Measurements from ENCODE around the gene FOXL1. TPM values are rescaled to one million over a fixed set of nuclear protein-coding genes. Genes with fewer than 3 reads are reported as not detected.

FOXL1 gene
- total RNA-seq, 1 experiment from 2014 or later = 9.3 TPM

DNA sequence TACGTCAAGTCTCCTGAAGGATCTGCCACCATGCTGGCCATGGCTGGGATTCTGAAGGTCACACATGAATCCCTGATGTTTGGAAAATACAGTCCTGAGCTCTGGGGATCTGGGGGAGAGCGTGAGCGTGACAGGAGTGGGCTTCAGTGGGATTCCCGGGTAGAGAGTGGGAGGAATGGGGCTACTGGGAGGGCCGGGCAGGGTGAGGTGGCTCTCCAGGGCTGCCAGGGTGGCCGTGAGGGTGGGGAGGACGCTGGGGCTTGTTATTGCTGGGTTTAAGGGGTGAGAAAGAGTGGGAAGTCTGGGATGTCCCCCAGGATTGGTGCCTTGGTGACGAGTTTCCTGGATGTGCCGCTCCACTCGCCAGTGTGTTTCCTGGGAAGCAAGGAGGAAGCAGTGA, 31.3 kb downstream of the FOXL1 start:
- no TSS peak for BruUV-seq (replicated peaks)
- CTCF ChIA-PET = no interaction called here

DNA sequence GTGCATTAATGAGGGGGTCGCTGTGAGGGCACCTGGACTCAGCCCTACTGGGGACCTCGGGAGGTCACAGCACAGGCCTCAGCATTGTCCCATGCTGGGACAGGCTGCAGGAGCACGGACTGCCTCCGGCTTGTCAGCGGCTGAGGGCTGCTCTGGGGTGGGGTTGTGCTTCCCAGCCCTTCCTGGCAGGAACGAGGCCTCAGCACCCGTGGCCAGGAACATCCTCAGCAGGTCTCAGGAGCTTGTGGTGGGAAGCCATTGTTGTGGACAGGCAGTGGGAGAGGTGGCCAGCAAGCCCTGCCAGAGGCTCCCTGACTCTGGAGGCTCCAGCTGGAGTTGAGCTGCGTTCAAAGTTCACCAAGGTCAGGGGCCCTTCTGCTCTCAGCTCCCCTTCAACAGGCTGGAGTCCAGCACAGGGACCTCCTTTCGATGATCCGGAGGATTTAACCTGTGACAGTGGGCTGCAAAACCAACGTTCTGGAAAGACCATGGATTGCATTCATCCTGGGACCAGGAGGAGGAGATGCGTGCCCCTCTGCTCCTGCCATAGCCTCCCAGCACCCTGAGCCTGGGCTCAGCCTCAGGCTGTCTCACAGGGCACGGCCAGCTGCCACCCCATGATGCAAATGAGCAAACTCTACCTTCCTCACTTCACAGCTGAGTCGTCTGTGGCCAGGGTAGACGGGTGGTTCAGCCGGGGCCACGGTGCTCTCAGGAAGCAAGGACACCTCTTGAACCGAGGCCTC, 32.6 kb downstream of the FOXL1 start:
- Histone ChIP-seq H3K27ac (ENCODE audit: low read length) (no peak overlapping the region), H3K27me3 (ENCODE audit: control insufficient read depth, insufficient read depth, low read length) (no peaks in the 10 kb centered on the region), H3K36me3 (ENCODE audit: control insufficient read depth, insufficient read depth, low read length) (no peaks in the 10 kb centered on the region), H3K4me1 (ENCODE audit: control insufficient read depth, insufficient read depth, low read length) (no peaks in the 10 kb centered on the region; the same call in 1 of the 2 replicates), H3K9me3 (ENCODE audit: control insufficient read depth, insufficient read depth, low read depth, low read length) (no peaks in the 10 kb centered on the region), H3K4me3 (ENCODE audit: low read depth in 2 of 2, low read length in 2 of 2) (no peak overlapping the region)
- BruUV-seq (replicated peaks) = no TSS peak
- ATAC-seq = no peak
- in situ Hi-C loops (cut with HindIII; ENCODE audit: low pct_unique_long_range_greater_than_20kb, low sequenced_read_pairs) = no loop called here
- intact Hi-C loops (cut with micrococcal nuclease; ENCODE audit: unreplicated experiment) = no loop called here
- TF ChIP-seq SIN3A (IDR thresholded peaks at IDR 0.05; ENCODE audit: borderline replicate concordance, insufficient read depth, low read depth, low read length) (no peak), POLR2AphosphoS5 (IDR thresholded peaks at IDR 0.05; ENCODE audit: low read depth, low read length) (no peak), TCF7L2 (IDR thresholded peaks at IDR 0.05; ENCODE audit: low read depth, low read length) (no peak)
- TF ChIP-seq, protein P1, sequence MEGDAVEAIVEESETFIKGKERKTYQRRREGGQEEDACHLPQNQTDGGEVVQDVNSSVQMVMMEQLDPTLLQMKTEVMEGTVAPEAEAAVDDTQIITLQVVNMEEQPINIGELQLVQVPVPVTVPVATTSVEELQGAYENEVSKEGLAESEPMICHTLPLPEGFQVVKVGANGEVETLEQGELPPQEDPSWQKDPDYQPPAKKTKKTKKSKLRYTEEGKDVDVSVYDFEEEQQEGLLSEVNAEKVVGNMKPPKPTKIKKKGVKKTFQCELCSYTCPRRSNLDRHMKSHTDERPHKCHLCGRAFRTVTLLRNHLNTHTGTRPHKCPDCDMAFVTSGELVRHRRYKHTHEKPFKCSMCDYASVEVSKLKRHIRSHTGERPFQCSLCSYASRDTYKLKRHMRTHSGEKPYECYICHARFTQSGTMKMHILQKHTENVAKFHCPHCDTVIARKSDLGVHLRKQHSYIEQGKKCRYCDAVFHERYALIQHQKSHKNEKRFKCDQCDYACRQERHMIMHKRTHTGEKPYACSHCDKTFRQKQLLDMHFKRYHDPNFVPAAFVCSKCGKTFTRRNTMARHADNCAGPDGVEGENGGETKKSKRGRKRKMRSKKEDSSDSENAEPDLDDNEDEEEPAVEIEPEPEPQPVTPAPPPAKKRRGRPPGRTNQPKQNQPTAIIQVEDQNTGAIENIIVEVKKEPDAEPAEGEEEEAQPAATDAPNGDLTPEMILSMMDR (IDR thresholded peaks at IDR 0.05) = no peak
- TF ChIP-seq, protein P2, sequence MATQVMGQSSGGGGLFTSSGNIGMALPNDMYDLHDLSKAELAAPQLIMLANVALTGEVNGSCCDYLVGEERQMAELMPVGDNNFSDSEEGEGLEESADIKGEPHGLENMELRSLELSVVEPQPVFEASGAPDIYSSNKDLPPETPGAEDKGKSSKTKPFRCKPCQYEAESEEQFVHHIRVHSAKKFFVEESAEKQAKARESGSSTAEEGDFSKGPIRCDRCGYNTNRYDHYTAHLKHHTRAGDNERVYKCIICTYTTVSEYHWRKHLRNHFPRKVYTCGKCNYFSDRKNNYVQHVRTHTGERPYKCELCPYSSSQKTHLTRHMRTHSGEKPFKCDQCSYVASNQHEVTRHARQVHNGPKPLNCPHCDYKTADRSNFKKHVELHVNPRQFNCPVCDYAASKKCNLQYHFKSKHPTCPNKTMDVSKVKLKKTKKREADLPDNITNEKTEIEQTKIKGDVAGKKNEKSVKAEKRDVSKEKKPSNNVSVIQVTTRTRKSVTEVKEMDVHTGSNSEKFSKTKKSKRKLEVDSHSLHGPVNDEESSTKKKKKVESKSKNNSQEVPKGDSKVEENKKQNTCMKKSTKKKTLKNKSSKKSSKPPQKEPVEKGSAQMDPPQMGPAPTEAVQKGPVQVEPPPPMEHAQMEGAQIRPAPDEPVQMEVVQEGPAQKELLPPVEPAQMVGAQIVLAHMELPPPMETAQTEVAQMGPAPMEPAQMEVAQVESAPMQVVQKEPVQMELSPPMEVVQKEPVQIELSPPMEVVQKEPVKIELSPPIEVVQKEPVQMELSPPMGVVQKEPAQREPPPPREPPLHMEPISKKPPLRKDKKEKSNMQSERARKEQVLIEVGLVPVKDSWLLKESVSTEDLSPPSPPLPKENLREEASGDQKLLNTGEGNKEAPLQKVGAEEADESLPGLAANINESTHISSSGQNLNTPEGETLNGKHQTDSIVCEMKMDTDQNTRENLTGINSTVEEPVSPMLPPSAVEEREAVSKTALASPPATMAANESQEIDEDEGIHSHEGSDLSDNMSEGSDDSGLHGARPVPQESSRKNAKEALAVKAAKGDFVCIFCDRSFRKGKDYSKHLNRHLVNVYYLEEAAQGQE (IDR thresholded peaks at IDR 0.05; ENCODE audit: insufficient read depth in 1 of 2, low read depth in 2 of 2, low read length in 1 of 2) = no peak
- CTCF ChIA-PET = no interaction called here
- POLR2A ChIA-PET = no interaction called here
- no peak for DNase-seq (ENCODE audit: low read depth, low spot score)

More for the DNA sequence above, 31.3 kb downstream of the FOXL1 start:
- H3K27me3 ChIP-seq (ENCODE audit: control insufficient read depth, insufficient read depth, low read length) = no peaks in the 10 kb centered on the region
- no peak overlapping the region for H3K4me3 ChIP-seq (ENCODE audit: low read depth in 2 of 2, low read length in 2 of 2)
- no peaks in the 10 kb centered on the region for H3K36me3 ChIP-seq (ENCODE audit: control insufficient read depth, insufficient read depth, low read length)
- POLR2A ChIA-PET = no interaction called here
- ATAC-seq (no peak), DNase-seq (ENCODE audit: low read depth, low spot score) (no peak)
- intact Hi-C loops (cut with micrococcal nuclease; ENCODE audit: unreplicated experiment) = no loop called here
- no peak for TF ChIP-seq TCF7L2 (IDR thresholded peaks at IDR 0.05; ENCODE audit: low read depth, low read length)
- no peak for TF ChIP-seq SIN3A (IDR thresholded peaks at IDR 0.05; ENCODE audit: borderline replicate concordance, insufficient read depth, low read depth, low read length)
- TF ChIP-seq POLR2AphosphoS5 (IDR thresholded peaks at IDR 0.05; ENCODE audit: low read depth, low read length) = no peak
- TF ChIP-seq, protein P1 (IDR thresholded peaks at IDR 0.05) = no peak
- no peaks in the 10 kb centered on the region; the same call in 1 of the 2 replicates for H3K4me1 ChIP-seq (ENCODE audit: control insufficient read depth, insufficient read depth, low read length)
- no peaks in the 10 kb centered on the region for H3K9me3 ChIP-seq (ENCODE audit: control insufficient read depth, insufficient read depth, low read depth, low read length)
- no peak overlapping the region; the same call in 1 of the 2 replicates for H3K27ac ChIP-seq (ENCODE audit: low read length)
- in situ Hi-C loops (cut with HindIII; ENCODE audit: low pct_unique_long_range_greater_than_20kb, low sequenced_read_pairs) = no loop called here
